AG10803 (cell line): ENCODE results near the gene TBC1D14.

Experiments
- DNase-seq: peaks from one replicate; pipeline ENCODE4 v3.0.0; 2010; ENCODE audit warnings: low read depth
- H3K4me3 ChIP-seq: 2 replicates; pipeline ENCODE4 v1.5.1; 2011; ENCODE audit warnings: mild to moderate bottlenecking, low read length, control low read depth
- CTCF ChIP-seq: conservative IDR thresholded peaks from 2 replicates; pipeline ENCODE4 v1.5.1; 2011; ENCODE audit warnings: mild to moderate bottlenecking, low read length, control low read depth, inconsistent platforms

Gene TBC1D14

GRCh38 chr4:6875431-6875831, 34.2 kb upstream of the TBC1D14 start:
- H3K4me3 ChIP-seq = no peak overlapping the region
- DNase-seq = peak; percentile 39
- no peak for TF ChIP-seq CTCF

GRCh38 chr4:6876440-6876839, 33.2 kb upstream of the TBC1D14 start:
- DNase-seq = peak; percentile 85
- H3K4me3 ChIP-seq = peak overlapping the region; percentile 10; the same call in 1 of the 2 replicates
- TF ChIP-seq CTCF = no peak

GRCh38 chr4:6877067-6877466, 32.6 kb upstream of the TBC1D14 start:
- no peak for TF ChIP-seq CTCF
- peak overlapping the region; percentile 10; the same call in 1 of the 2 replicates for H3K4me3 ChIP-seq
- DNase-seq = no peak

GRCh38 chr4:6878451-6879059, 31.1 kb upstream of the TBC1D14 start:
- TF ChIP-seq CTCF = no peak
- H3K4me3 ChIP-seq = no peak overlapping the region
- no peak for DNase-seq

GRCh38 chr4:6880691-6881090, 28.9 kb upstream of the TBC1D14 start:
- no peak overlapping the region for H3K4me3 ChIP-seq
- no peak for TF ChIP-seq CTCF
- DNase-seq = no peak

- H3K4me3 ChIP-seq = no peak overlapping the region
- DNase-seq = no peak
- no peak for TF ChIP-seq CTCF
These were observed 27.7 kb upstream of the TBC1D14 start for GRCh38 chr4:6881908-6882307.

GRCh38 chr4:6884341-6884870, 25.2 kb upstream of the TBC1D14 start:
- DNase-seq = peak; percentile 43
- no peak overlapping the region for H3K4me3 ChIP-seq
- no peak for TF ChIP-seq CTCF
